Common myeloid progenitor, CD34-positive (primary cell): ENCODE measurements around the gene LDB2.

Experiments used
- CTCF ChIA-PET: fragments of 350-600 bp; sonication (Branson Sonifier 250); formaldehyde crosslinking; loops from one replicate; lab custom pipeline; 2021; ENCODE audit warnings: antibody characterized with exemption; lab: Charles Lee
- POLR2A ChIA-PET: fragments of 350-600 bp; sonication (Branson Sonifier 250); formaldehyde crosslinking; loops from one replicate; lab custom pipeline; 2021; ENCODE audit warnings: antibody characterized with exemption; lab: Charles Lee
- DNase-seq, 3 donors: peaks; one replicate each; pipeline versions ENCODE4 v3.0.0 to v3.0.0-alpha.2; 2013
- H3K27ac ChIP-seq, 2 experiments: 1 replicate in 1 of 2; 2 replicates in 1 of 2; pipeline ENCODE4 v1.7.0; 2013; ENCODE audit warnings: inconsistent platforms in 2 of 2, low read length in 2 of 2, mild to moderate bottlenecking in 2 of 2, low read depth in 1 of 2, moderate library complexity in 1 of 2; ENCODE audit not compliant: severe bottlenecking in 2 of 2, insufficient read depth in 1 of 2, poor library complexity in 1 of 2
- H3K27me3 ChIP-seq, 5 experiments: replicated peaks in 2 of 5; 1 replicate in 3 of 5; 2 replicates in 2 of 5; pipeline versions ENCODE4 v1.6.1 to v1.7.0; 2013; ENCODE audit warnings: low read length in 4 of 5, mild to moderate bottlenecking in 2 of 5, moderate library complexity in 2 of 5, inconsistent platforms in 1 of 5; ENCODE audit not compliant: insufficient read depth in 5 of 5, control insufficient read depth in 4 of 5
- H3K36me3 ChIP-seq, 4 experiments: 1 replicate in 2 of 4; 2 replicates in 2 of 4; pipeline versions ENCODE4 v1.6.1 to v1.7.0; 2013; ENCODE audit warnings: low read length in 3 of 4, control low read depth in 1 of 4, mild to moderate bottlenecking in 1 of 4; ENCODE audit not compliant: control insufficient read depth in 4 of 4, insufficient read depth in 4 of 4
- H3K4me1 ChIP-seq, 4 experiments: 1 replicate in 3 of 4; 2 replicates in 1 of 4; pipeline versions ENCODE4 v1.6.1 to v1.7.1; 2013; ENCODE audit warnings: low read length in 3 of 4, mild to moderate bottlenecking in 3 of 4, control low read depth in 1 of 4, inconsistent platforms in 1 of 4, moderate library complexity in 1 of 4; ENCODE audit not compliant: control insufficient read depth in 4 of 4, insufficient read depth in 4 of 4; ENCODE audit errors: control extremely low read depth in 1 of 4
- H3K4me3 ChIP-seq, 7 experiments: 1 replicate in 4 of 7; 2 replicates in 3 of 7; pipeline versions ENCODE4 v1.5.1 to v1.7.0; 2013; ENCODE audit warnings: mild to moderate bottlenecking in 7 of 7, low read length in 6 of 7, moderate library complexity in 6 of 7, inconsistent platforms in 2 of 7, low read depth in 2 of 7, control low read depth in 1 of 7; ENCODE audit not compliant: insufficient read depth in 4 of 7, control insufficient read depth in 1 of 7; ENCODE audit errors: extremely low read depth in 1 of 7
- H3K9me3 ChIP-seq, 5 experiments: 1 replicate in 4 of 5; 2 replicates in 1 of 5; pipeline versions ENCODE4 v1.6.1 to v1.7.1; 2013; ENCODE audit warnings: low read length in 4 of 5, mild to moderate bottlenecking in 2 of 5, inconsistent platforms in 1 of 5, low read depth in 1 of 5, moderate library complexity in 1 of 5; ENCODE audit not compliant: control insufficient read depth in 4 of 5, insufficient read depth in 2 of 5; ENCODE audit errors: control extremely low read depth in 1 of 5
- WGBS: methylation state at CpG from one replicate; pipeline ENCODE4 v1.1.5; 2013; ENCODE audit not compliant: insufficient coverage; 5-methylcytosine and 5-hydroxymethylcytosine counted together

Gene LDB2

GRCh38 chr4:16867827-16868226 lies 30.6 kb downstream of the LDB2 start:
- Histone ChIP-seq H3K4me1 (peaks cover 0 to 3% (median 0%) of the 10 kb centered on the region in 4 experiments), H3K4me3 (no peak overlapping the region), H3K27me3 (peaks cover 0 to 2% (median 0%) of the 10 kb centered on the region in 5 experiments), H3K36me3 (no peaks in the 10 kb centered on the region), H3K27ac (no peak overlapping the region), H3K9me3 (no peaks in the 10 kb centered on the region)
- ChIA-PET CTCF (no interaction called here), POLR2A (no interaction called here)
- DNase-seq = no peak
- WGBS = no CpG with 5 or more reads among the region's 2 CpGs

DNA sequence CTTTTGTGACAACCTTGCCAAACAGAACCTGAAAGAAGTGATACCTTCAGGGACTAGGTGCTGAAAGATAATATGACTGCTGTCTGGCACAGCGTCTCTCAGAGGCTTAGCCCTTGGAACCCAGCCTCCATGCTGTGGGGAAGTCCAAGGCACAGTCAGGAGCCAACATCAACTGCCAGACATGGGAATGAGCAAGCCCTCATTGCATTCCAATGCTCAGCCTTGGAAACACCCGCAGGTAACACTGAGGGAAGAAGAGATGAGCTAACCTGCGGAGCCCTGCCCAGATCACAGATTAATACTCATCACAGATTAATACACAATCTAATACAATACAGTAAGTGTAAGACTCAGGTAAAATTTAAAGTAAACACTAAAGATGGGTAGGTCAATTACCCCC lies 31.5 kb downstream of the LDB2 start:
- WGBS = 92% methylated on average over 2 of the region's 3 CpGs
- no peak for DNase-seq
- Histone ChIP-seq H3K9me3 (no peaks in the 10 kb centered on the region), H3K4me1 (peaks cover 0 to 3% (median 0%) of the 10 kb centered on the region in 4 experiments), H3K4me3 (no peak overlapping the region), H3K27ac (no peak overlapping the region), H3K27me3 (peaks cover 0 to 2% (median 0%) of the 10 kb centered on the region in 5 experiments), H3K36me3 (no peaks in the 10 kb centered on the region)
- ChIA-PET POLR2A (no interaction called here), CTCF (no interaction called here)

DNA sequence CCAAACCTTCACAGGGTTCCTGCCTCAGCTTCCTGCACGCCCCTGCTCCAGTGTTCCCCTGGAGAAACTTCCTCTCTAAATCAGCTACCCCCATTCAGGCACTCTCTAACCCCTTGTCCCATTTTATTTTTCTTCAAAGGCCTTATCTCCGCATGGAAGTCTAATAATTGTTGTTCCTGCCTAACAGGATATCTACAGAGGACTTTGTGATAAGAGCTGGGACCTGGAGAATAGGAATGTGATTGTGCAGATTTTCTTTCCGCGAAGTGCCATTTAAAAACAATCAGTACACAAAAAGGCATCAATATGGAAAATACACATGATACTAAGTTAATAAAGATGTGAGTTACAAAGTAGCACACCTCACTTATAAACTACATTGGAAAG lies 32.6 kb downstream of the LDB2 start:
- Histone ChIP-seq H3K9me3 (no peaks in the 10 kb centered on the region), H3K27ac (no peak overlapping the region), H3K36me3 (no peaks in the 10 kb centered on the region), H3K4me3 (no peak overlapping the region), H3K4me1 (peaks cover 0 to 3% (median 0%) of the 10 kb centered on the region in 4 experiments), H3K27me3 (peaks cover 0 to 2% (median 0%) of the 10 kb centered on the region in 5 experiments)
- ChIA-PET POLR2A (interaction anchor here (0.6 kb wide), 1 partner anchor 1333 kb away, joined by 3 read pairs; no protein-coding TSS in a partner anchor), CTCF (no interaction called here)
- WGBS = 88% methylated on average over 1 of the region's 4 CpGs
- DNase-seq = no peak

GRCh38 chr4:16865209-16865896 lies 33.1 kb downstream of the LDB2 start:
- no peaks in the 10 kb centered on the region for H3K9me3 ChIP-seq
- WGBS = 85% methylated on average over 5 of the region's 7 CpGs
- H3K27ac ChIP-seq = no peak overlapping the region
- H3K4me3 ChIP-seq = no peak overlapping the region
- ChIA-PET POLR2A (no interaction called here), CTCF (no interaction called here)
- peaks cover 0 to 2% (median 0%) of the 10 kb centered on the region in 5 experiments for H3K27me3 ChIP-seq
- no peak for DNase-seq
- H3K4me1 ChIP-seq = peaks cover 0 to 3% (median 0%) of the 10 kb centered on the region in 4 experiments
- no peaks in the 10 kb centered on the region for H3K36me3 ChIP-seq

- ChIA-PET POLR2A (no interaction called here), CTCF (no interaction called here)
- Histone ChIP-seq H3K27ac (no peak overlapping the region), H3K27me3 (peaks cover 0 to 2% (median 0%) of the 10 kb centered on the region in 5 experiments), H3K36me3 (no peaks in the 10 kb centered on the region), H3K4me1 (peaks cover 0 to 3% (median 0%) of the 10 kb centered on the region in 4 experiments), H3K4me3 (no peak overlapping the region), H3K9me3 (no peaks in the 10 kb centered on the region)
- WGBS = 100% methylated on average over 1 of the region's 2 CpGs
- DNase-seq = no peak
Observed at GRCh38 chr4:16864199-16864598, 34.2 kb downstream of the LDB2 start.

GRCh38 chr4:16862697-16863096 lies 35.7 kb downstream of the LDB2 start:
- 98% methylated on average over 10 of the region's 11 CpGs for WGBS
- ChIA-PET POLR2A (no interaction called here), CTCF (no interaction called here)
- Histone ChIP-seq H3K27me3 (peaks cover 0 to 2% (median 0%) of the 10 kb centered on the region in 5 experiments), H3K4me1 (peaks cover 0 to 3% (median 0%) of the 10 kb centered on the region in 4 experiments), H3K27ac (no peak overlapping the region), H3K9me3 (no peaks in the 10 kb centered on the region), H3K36me3 (no peaks in the 10 kb centered on the region), H3K4me3 (no peak overlapping the region)
- DNase-seq = no peak

DNA sequence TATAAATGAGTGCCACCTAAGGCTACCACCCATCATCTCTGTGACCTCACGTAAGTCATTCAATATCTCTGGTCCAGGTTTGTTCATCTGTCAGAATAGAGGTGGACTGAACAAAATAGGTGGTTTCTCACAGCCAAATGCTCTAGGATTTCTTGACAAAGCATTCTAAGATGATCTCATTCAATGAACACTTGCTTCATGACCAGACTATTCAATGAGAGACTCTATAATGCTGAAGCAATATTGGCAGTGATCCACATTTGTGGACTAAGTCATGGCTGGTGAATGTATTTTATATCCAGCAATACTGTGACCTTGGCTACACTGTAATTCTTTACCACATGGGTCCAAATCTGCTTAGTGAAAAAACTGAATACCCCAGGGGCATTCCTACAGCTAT lies 37.9 kb downstream of the LDB2 start:
- Histone ChIP-seq H3K27me3 (peaks cover 0 to 3% (median 0%) of the 10 kb centered on the region in 5 experiments), H3K36me3 (no peaks in the 10 kb centered on the region), H3K27ac (no peak overlapping the region), H3K9me3 (no peaks in the 10 kb centered on the region), H3K4me3 (no peak overlapping the region), H3K4me1 (no peaks in the 10 kb centered on the region)
- no peak for DNase-seq
- ChIA-PET CTCF (no interaction called here), POLR2A (no interaction called here)
- WGBS = 50% methylated on average over 1 of the region's 1 CpG
